ENCODE data around the gene CLEC16A.

- no peak for TF ChIP-seq CTCF (IDR thresholded peaks at IDR 0.05)
- TF ChIP-seq EZH2phosphoT487 (IDR thresholded peaks at IDR 0.05): no peak
- no peak for TF ChIP-seq EZH2 (IDR thresholded peaks at IDR 0.05)
These were observed 160.9 kb downstream of the CLEC16A start for GRCh38 chr16:11105038-11105903.
